H7 (cell line): ENCODE results near the gene PLAAT5. TPM values are rescaled to one million over a fixed set of nuclear protein-coding genes. Genes with fewer than 3 reads are reported as not detected.
"Not testable (repeated sequence)": the region's sequence is repeated elsewhere in the genome, so short reads cannot be mapped to it uniquely, and the experiment has no call there.

Experiments used
- DNase-seq: peaks from one replicate; pipeline ENCODE4 v3.0.0; 2012
- H3K27me3 ChIP-seq: 2 replicates; pipeline ENCODE4 v1.6.0; 2011; ENCODE audit warnings: mild to moderate bottlenecking, low read length; ENCODE audit not compliant: control insufficient read depth, insufficient read depth
- H3K36me3 ChIP-seq: replicated peaks from 2 replicates; pipeline ENCODE4 v1.5.1; 2011; ENCODE audit warnings: low read length; ENCODE audit not compliant: control insufficient read depth, insufficient read depth
- H3K4me3 ChIP-seq: 2 replicates; pipeline ENCODE4 v1.5.1; 2011; ENCODE audit warnings: low read depth, mild to moderate bottlenecking, control low read depth, low read length, moderate library complexity; ENCODE audit not compliant: insufficient read depth
- total RNA-seq: library from RNA; depleted of rRNA; stranded (reverse); fragments of >200 nt; shearing (Covaris generic); gene quantifications from 2 replicates; pipeline ENCODE4 v1.2.3, GENCODE V29; 2014

PLAAT5 gene
- total RNA-seq, 1 experiment from 2014 or later: 30.0 TPM

GRCh38 chr11:63478896-63479295, 12.1 kb downstream of the PLAAT5 start:
- Histone ChIP-seq H3K4me3 (no peak overlapping the region), H3K27me3 (no peaks in the 10 kb centered on the region), H3K36me3 (peaks cover 2% of the 10 kb centered on the region; the same call in 1 of the 2 replicates)

GRCh38 chr11:63476618-63477017, 14.3 kb downstream of the PLAAT5 start:
- Histone ChIP-seq H3K36me3 (peaks cover 2% of the 10 kb centered on the region; the same call in 1 of the 2 replicates), H3K4me3 (no peak overlapping the region), H3K27me3 (no peaks in the 10 kb centered on the region)
- no peak for DNase-seq

More at GRCh38 chr11:63478896-63479295, 12.1 kb downstream of the PLAAT5 start:
- DNase-seq: peak; percentile 70

GRCh38 chr11:63472372-63472771, 18.6 kb downstream of the PLAAT5 start:
- no peak for DNase-seq
- H3K27me3 ChIP-seq: no peaks in the 10 kb centered on the region
- no peak overlapping the region for H3K4me3 ChIP-seq
- H3K36me3 ChIP-seq: no peaks in the 10 kb centered on the region

GRCh38 chr11:63470311-63470710, 20.7 kb downstream of the PLAAT5 start:
- Histone ChIP-seq H3K27me3 (no peaks in the 10 kb centered on the region), H3K4me3 (no peak overlapping the region), H3K36me3 (no peaks in the 10 kb centered on the region; the same call in 1 of the 2 replicates)
- no peak for DNase-seq

- H3K36me3 ChIP-seq: no peaks in the 10 kb centered on the region; the same call in none of the 2 replicates
- no peaks in the 10 kb centered on the region for H3K27me3 ChIP-seq
- H3K4me3 ChIP-seq: no peak overlapping the region
- DNase-seq: no peak
Observed at GRCh38 chr11:63462137-63462536, 28.8 kb downstream of the PLAAT5 start.

- no peak for DNase-seq
- Histone ChIP-seq H3K27me3 (no peaks in the 10 kb centered on the region), H3K4me3 (no peak overlapping the region), H3K36me3 (no peaks in the 10 kb centered on the region; the same call in none of the 2 replicates)
Observed at GRCh38 chr11:63459586-63459985, 31.4 kb downstream of the PLAAT5 start.

- Histone ChIP-seq H3K4me3 (no peak overlapping the region), H3K27me3 (no peaks in the 10 kb centered on the region), H3K36me3 (no peaks in the 10 kb centered on the region)
- DNase-seq: peak; percentile 16
Observed at GRCh38 chr11:63448646-63449045, 42.3 kb downstream of the PLAAT5 start.

- no peak overlapping the region for H3K4me3 ChIP-seq
- H3K27me3 ChIP-seq: no peaks in the 10 kb centered on the region
- H3K36me3 ChIP-seq: no peaks in the 10 kb centered on the region
- DNase-seq: no peak
Observed at GRCh38 chr11:63445720-63446119, 45.2 kb downstream of the PLAAT5 start.

GRCh38 chr11:63445118-63445517, 45.8 kb downstream of the PLAAT5 start:
- no peak overlapping the region for H3K4me3 ChIP-seq
- DNase-seq: no peak
- H3K27me3 ChIP-seq: no peaks in the 10 kb centered on the region
- no peaks in the 10 kb centered on the region for H3K36me3 ChIP-seq

- no peaks in the 10 kb centered on the region for H3K36me3 ChIP-seq
- DNase-seq: no peak
- no peaks in the 10 kb centered on the region for H3K27me3 ChIP-seq
- no peak overlapping the region for H3K4me3 ChIP-seq
Observed at GRCh38 chr11:63444160-63444559, 46.8 kb downstream of the PLAAT5 start.

GRCh38 chr11:63443714-63444113, 47.3 kb downstream of the PLAAT5 start:
- H3K27me3 ChIP-seq: no peaks in the 10 kb centered on the region
- DNase-seq: no peak
- no peaks in the 10 kb centered on the region for H3K36me3 ChIP-seq
- H3K4me3 ChIP-seq: no peak overlapping the region

GRCh38 chr11:63435831-63436230, 55.1 kb downstream of the PLAAT5 start:
- not testable (repeated sequence) for H3K36me3 ChIP-seq, H3K27me3 ChIP-seq, H3K4me3 ChIP-seq, DNase-seq

GRCh38 chr11:63435351-63435750, 55.6 kb downstream of the PLAAT5 start:
- not testable (repeated sequence) for H3K4me3 ChIP-seq, H3K36me3 ChIP-seq, DNase-seq, H3K27me3 ChIP-seq

GRCh38 chr11:63430731-63431130, 60.2 kb downstream of the PLAAT5 start:
- H3K4me3 ChIP-seq, H3K27me3 ChIP-seq, DNase-seq: not testable (repeated sequence)

GRCh38 chr11:63427971-63428508, 62.9 kb downstream of the PLAAT5 start:
- Histone ChIP-seq H3K4me3 (no peak overlapping the region), H3K27me3 (no peaks in the 10 kb centered on the region), H3K36me3 (no peaks in the 10 kb centered on the region)
- peak; percentile 5 for DNase-seq

More at GRCh38 chr11:63430731-63431130, 60.2 kb downstream of the PLAAT5 start:
- not testable (repeated sequence) for H3K36me3 ChIP-seq
